NB4 (cell line): ENCODE results near the gene CAMK2D.

Source experiments
- POLR2A ChIP-seq: IDR thresholded peaks from 2 replicates; pipeline ENCODE4 v1.6.1; 2011; ENCODE audit warnings: mild to moderate bottlenecking; ENCODE audit not compliant: insufficient read length; ENCODE audit errors: extremely low read depth
- TF ChIP-seq, protein P1 (sequence below): IDR thresholded peaks from one replicate; pipeline ENCODE4 v1.5.1; 2012; ENCODE audit warnings: low read depth, low read length

DNA sequence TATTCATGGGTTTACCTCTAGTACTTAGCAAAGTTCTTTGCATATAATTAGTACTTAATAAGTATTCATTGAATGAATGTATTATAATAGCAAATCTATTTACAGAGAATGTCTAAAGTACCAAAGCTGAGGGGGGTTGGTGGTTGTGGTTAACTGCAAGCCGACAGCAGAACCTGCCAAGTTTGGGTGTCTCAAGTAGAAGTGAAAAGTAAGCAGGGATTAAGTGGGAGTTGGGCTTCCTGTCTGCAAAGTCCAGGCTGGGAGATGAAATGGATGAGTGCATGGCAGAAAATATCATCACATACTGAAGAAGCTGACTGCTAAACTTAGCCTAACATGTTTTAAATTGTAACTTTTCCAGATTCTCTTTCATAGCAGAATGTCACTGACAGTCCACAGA lies 169.6 kb downstream of the CAMK2D start:
- TF ChIP-seq POLR2A: no peak
- TF ChIP-seq, protein P1, sequence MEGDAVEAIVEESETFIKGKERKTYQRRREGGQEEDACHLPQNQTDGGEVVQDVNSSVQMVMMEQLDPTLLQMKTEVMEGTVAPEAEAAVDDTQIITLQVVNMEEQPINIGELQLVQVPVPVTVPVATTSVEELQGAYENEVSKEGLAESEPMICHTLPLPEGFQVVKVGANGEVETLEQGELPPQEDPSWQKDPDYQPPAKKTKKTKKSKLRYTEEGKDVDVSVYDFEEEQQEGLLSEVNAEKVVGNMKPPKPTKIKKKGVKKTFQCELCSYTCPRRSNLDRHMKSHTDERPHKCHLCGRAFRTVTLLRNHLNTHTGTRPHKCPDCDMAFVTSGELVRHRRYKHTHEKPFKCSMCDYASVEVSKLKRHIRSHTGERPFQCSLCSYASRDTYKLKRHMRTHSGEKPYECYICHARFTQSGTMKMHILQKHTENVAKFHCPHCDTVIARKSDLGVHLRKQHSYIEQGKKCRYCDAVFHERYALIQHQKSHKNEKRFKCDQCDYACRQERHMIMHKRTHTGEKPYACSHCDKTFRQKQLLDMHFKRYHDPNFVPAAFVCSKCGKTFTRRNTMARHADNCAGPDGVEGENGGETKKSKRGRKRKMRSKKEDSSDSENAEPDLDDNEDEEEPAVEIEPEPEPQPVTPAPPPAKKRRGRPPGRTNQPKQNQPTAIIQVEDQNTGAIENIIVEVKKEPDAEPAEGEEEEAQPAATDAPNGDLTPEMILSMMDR: no peak
